ENCODE measurements around the gene CDR2.
"Not testable (repeated sequence)": the region's sequence is repeated elsewhere in the genome, so short reads cannot be mapped to it uniquely, and the experiment has no call there.

The CDR2 gene

DNA sequence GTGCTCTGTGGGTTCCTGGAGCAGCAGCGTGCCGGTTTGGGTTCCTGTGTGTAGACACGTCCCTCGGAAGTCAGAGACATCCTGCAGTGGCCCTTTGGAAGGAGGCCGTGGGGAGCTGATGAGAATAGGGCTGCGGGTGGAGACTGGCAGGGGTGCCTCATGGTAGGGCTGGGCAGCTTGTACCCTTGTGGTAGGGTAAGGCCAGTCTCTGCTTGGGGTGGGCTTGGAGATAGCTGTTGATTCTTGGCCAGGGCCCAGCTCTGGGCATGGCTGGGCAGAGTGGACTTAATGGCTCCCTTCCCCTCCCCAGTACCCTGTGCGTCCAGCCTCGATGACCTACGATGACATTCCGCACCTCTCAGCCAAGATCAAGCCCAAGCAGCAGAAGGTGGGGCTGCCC lies 66.6 kb downstream of the CDR2 start:
- no peak for DNase-seq (ENCODE audit: low read depth, low spot score)

DNA sequence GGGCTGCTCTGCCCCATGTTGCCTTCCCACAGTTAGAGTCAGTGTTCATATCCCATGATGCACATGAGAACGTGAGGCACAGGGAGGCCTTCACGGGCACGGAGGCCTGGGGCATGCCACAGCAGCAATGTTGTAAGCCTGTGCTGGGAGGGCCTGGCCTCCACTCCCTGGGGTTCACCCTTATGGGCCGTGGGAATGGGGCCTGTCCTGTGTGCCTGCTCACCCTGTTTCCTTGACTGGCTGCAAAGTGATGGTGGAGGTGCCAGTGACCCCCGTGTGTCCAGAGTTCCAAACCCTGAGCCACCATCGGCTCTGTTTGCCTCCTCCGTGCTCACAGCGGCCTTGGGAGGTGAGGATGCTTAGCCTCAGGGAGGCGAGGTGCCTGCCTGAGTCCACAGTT lies 67.6 kb downstream of the CDR2 start:
- DNase-seq (ENCODE audit: low read depth, low spot score): no peak

DNA sequence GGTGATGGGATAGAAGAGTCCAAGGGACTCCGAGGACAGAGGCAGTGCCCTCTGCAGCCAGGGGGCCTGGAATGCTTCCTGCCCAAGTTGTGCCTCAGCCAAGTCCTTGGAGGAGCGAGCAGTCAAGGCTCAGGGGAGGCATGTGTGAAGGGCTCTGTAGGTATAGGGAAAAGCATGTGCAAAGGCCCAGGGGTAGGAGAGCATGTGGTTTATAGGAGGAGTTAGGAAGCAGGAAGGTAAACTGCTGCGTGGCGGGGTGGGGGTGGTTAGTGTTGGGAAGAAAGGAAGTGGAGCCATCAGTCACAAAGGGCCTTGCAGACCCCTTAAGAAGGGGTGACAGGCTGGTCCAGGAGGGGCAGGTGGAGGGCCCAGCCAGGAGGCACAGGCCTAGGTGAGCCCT lies 70.0 kb downstream of the CDR2 start:
- no peak for DNase-seq (ENCODE audit: low read depth, low spot score)

DNA sequence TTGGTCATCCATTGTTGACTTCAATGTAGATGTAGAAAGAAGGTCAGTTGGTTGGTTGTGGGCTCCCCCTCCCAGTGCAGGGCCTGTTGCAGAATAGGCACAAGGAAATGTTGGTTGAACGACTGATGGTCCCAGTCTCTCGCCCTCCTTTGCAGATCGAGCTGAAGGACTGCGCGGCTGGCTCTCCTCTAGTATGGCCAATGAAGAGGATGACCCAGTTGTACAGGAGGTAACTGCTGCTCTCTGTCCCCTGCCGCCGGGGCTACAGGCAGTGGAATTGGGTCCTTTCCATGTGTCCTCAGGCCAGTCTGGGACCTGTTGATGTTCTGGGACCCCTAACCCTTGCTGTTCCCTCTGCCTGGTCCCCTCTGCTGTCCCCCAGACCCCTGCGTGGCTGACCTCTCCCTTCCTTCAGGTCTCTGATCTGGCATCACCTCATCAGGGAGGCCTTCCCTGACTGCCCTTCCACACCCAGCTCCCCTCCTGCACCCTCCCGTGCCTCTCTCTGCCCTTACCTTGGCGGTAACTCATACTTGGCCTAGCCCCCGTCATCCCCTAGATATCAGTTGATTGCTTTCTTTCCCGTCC lies 71.5 kb downstream of the CDR2 start:
- DNase-seq (ENCODE audit: low read depth, low spot score): no peak

DNA sequence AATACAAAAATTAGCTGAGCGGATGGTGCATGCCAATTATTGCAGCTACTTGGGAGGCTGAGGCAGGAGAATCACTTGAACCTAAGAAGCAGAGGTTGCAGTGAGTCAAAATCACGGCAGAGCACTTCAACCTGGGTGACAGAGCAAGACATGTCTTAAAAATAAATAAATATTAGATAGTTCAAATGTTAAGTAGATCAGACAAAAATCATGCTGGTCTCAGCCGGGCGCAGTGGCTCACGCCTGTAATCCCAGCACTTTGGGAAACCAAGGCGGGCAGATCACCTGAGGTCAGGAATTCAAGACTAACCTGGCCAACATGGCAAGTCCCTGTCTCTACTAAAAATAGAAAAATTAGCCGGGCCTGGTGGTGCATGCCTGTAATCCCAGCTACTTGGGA lies 73.0 kb downstream of the CDR2 start:
- not testable (repeated sequence) for DNase-seq (ENCODE audit: low read depth, low spot score)

DNA sequence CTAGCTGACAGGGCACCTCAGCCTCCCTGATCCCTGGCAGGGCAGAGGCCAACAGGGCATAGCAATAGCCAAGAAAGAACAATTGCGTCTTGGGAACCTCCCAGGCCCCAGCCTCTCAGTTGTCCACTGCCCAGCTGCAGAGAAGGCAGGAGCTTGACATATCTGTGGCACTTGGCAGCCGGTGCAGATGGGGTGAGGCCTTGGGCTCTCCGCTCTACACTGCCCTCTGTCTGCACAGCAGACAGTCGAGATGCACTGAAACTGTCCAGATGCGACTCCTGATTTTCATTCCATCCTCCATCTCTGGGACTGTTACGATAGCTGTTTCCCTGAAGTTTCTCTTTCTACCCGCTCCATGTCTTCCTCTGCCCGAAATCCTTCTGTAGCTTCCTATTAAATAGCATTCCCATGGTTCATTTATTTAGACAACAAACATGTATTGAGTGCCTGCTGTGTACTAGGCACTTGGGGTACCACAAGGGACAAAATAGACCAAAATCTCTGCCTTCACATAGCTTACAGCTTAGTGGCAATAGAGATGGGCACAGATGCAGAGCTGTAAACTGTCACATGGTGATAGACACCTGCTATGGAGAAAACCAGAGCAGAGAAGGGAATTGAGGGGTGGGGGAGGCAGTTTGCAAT lies 73.9 kb downstream of the CDR2 start:
- peak; percentile 68 for DNase-seq (ENCODE audit: low read depth, low spot score)

DNA sequence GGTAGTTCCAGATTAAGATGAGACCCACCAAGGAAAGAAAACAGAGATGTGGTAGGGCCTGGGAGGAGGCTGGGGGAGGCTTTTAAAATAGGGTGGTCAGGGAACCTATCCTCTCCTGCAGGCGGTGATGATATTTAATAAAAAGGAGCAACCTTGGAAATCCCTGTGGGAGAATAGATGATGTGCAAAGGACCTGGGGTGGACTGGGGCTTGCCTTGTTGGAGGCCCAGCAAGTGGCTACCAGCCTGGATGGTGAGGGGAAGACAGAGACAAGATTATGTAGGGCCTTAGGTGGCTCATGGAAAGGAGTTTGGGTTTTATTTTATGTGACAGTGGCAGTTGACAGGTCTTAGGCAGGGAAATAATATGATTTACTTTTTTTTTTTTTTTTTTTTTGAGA lies 75.4 kb downstream of the CDR2 start:
- no peak for DNase-seq (ENCODE audit: low read depth, low spot score)

DNA sequence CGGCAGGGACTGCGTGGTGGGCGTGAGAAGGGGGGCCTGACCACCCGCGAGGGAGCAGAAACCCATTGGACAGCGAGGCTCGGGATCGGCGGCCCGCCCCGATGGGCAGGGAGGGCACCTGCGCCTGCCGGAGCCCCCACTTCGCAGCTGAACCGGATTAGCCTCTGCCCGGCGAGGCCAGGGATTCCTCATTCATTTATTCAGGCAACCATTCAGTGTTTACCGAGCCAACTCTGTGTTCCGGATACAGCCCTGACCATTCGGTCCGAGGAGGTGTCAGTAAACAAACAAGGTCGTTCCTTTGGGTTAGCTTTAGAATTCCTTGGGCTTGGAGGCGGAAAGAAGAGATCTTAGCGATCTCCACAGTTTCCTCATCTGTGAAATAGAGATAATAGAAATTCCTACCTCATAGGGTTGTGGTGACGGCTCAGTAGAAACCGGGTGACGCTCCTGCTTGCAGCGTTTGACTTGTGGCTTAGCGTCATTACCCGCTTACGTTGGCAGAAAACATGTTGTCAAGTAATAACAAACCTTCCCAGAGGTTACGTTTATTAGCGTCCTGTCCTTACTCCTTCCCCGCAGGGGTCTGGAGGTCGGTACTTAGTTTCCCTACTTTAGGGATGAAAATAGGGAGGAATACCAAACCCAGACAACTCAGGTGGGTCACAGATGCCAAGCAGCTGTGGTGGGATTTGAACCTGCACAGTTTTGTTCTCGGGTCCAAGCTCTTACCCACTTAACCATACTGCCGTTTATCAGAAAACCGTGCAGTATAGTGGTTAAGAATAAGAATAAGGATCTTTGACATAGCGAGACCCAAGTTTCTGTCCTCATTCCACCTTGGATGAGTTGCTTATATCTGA lies 76.3 kb downstream of the CDR2 start:
- DNase-seq (ENCODE audit: low read depth, low spot score): peak; percentile 94

DNA sequence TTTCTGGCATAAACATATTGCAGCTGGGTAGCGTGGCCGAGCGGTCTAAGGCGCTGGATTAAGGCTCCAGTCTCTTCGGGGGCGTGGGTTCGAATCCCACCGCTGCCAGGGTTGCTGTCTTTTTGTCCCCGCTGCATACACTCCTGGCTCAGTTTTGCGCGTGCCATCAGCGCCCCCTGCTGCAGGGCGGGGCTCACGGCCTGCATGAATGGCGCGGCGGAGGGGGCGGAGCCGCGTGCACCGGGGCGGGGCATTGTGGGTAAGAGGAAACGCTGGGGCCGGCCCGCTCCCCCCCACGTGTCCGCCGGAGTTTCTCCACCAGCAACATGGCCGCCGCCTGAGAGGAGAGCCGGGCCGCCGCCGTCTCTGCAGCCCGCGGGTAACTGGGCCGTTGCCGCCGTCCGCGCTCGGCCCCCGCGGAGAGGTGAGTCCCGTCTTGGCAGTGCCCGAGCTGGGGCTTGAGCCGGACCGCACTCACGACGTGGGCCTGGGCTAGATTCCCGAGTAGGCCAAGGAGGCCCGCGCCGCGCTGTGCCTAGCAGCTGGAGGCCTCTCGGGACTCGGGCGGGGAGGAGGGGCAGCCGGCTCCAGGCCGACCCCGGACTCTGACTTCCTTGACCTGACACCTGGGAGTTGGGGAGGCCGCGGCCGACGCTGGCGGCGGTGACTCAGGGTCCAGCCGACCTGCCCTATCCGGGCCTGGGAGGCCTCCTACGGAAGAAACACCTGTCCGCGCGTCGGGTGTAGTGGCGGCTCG lies 77.1 kb downstream of the CDR2 start, which contains the start of gene POLR3E:
TSS of gene POLR3E (plus strand) at position 296 of the 757 bp plus-strand sequence. CDS start 5,560 bp downstream, outside the sequence.
- peak; percentile 100 for DNase-seq (ENCODE audit: low read depth, low spot score)

DNA sequence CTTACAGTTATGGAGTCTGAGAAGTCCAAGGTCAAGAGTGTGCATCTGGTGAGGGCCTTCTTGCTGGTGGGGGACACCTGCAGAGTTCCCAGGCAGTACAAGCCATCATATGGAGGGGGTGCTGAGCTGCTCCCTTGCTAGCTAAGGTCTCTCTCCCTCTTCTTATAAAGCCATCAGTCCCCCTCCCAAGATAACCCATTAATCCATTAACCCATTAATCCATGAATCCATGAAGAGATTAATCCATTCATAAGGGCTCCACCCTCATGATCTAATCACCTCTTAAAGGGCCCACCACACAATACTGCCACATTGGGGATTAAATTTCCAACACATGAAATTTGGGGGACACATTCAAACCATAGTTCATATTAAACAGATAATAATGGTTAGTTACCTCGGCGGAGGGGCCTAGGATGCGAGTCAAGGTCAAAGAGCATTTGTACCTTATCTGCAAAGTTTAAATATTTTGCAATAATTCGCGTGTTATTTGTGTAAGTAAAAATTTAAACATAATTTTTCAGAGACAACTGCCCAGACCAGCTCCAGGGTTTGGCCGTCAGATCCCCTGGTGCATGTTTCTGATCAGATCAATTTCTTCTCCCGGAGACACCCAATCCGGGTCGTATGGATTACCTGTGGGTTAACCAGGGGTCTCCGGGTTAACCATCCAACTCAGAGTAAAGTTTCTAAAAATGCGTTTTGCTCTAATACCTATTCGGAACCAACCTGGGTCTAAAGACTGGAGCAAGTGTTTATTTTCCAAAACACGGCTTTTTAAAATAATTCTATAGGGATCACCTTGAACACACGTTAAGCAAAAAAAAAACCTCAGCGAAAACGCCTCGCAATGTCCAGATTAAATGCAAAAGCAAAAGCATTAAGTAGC lies 78.0 kb downstream of the CDR2 start:
- DNase-seq (ENCODE audit: low read depth, low spot score): no peak
